OCI-LY3 (cell line): ENCODE results near the gene WSCD2.

Experiments
- H2AFZ ChIP-seq: fragments of 200-600, 300-600 bp; shearing (Covaris generic); 2 replicates; pipeline ENCODE4 v1.6.0; 2014; ENCODE audit warnings: antibody characterized with exemption, low read depth, low read length
- H3K27ac ChIP-seq: fragments of 200-600, 300-600 bp; sonication (generic); 2 replicates; pipeline ENCODE4 v1.5.1; 2014; ENCODE audit warnings: mild to moderate bottlenecking, low read length, moderate library complexity, mixed read lengths
- H3K27me3 ChIP-seq: fragments of 200-600, 300-600 bp; sonication (generic); 2 replicates; pipeline ENCODE4 v1.6.1; 2014; ENCODE audit warnings: low read depth, low read length, mixed read lengths
- H3K36me3 ChIP-seq: fragments of 200-600, 300-600 bp; sonication (generic); replicated peaks from 2 replicates; pipeline ENCODE3; 2014; ENCODE audit warnings: low read depth, low read length, mixed read lengths
- H3K4me1 ChIP-seq: fragments of 300-600, 200-600 bp; sonication (generic); 2 replicates; pipeline ENCODE4 v1.6.1; 2014; ENCODE audit warnings: low read length, mixed read lengths
- H3K4me2 ChIP-seq: fragments of 200-600, 300-600 bp; sonication (generic); 2 replicates; pipeline ENCODE4 v1.6.1; 2014; ENCODE audit warnings: low read length, mixed read lengths
- H3K4me3 ChIP-seq: fragments of 300-600, 200-600 bp; sonication (generic); 2 replicates; pipeline ENCODE4 v1.5.1; 2014; ENCODE audit warnings: antibody characterized with exemption, mild to moderate bottlenecking, low read length, moderate library complexity
- H3K79me2 ChIP-seq: fragments of 300-600, 200-600 bp; shearing (Covaris generic); 2 replicates; pipeline ENCODE4 v1.6.1; 2014; ENCODE audit warnings: mild to moderate bottlenecking, low read length, mixed read lengths
- H3K9ac ChIP-seq: fragments of 300-600, 200-600 bp; shearing (Covaris generic); 2 replicates; pipeline ENCODE4 v1.6.0; 2014; ENCODE audit warnings: mild to moderate bottlenecking, low read length, moderate library complexity
- H3K9me3 ChIP-seq: fragments of 200-600, 300-600 bp; shearing (Covaris generic); 2 replicates; pipeline ENCODE4 v1.6.1; 2014; ENCODE audit warnings: low read length, mixed read lengths; ENCODE audit not compliant: insufficient read depth
- H4K20me1 ChIP-seq: fragments of 200-600, 300-600 bp; sonication (generic); 2 replicates; pipeline ENCODE4 v1.6.1; 2016; ENCODE audit warnings: low read length, mixed read lengths; ENCODE audit not compliant: insufficient read depth
- CTCF ChIP-seq: fragments of 200-600, 300-600 bp; sonication (generic); IDR thresholded peaks from 2 replicates; pipeline ENCODE4 v1.5.1; 2014; ENCODE audit warnings: antibody characterized with exemption, low read length, low read depth
- EZH2phosphoT487 ChIP-seq: fragments of 200-600 bp; shearing (Covaris generic); IDR thresholded peaks from 2 replicates; pipeline ENCODE4 v1.6.1; 2018; ENCODE audit warnings: antibody characterized with exemption, mixed run types, low read depth

Gene WSCD2

GRCh38 chr12:108207791-108208730 is 79.0 kb downstream of the WSCD2 start:
- H3K4me3 ChIP-seq = no peak overlapping the region
- H3K4me2 ChIP-seq = no peak overlapping the region
- no peak overlapping the region for H3K9ac ChIP-seq
- no peaks in the 10 kb centered on the region for H3K79me2 ChIP-seq
- no peak for TF ChIP-seq EZH2phosphoT487
- TF ChIP-seq CTCF = no peak
- H4K20me1 ChIP-seq = no peaks in the 10 kb centered on the region
- H3K9me3 ChIP-seq = no peaks in the 10 kb centered on the region; the same call in 1 of the 2 replicates
- H3K36me3 ChIP-seq = no peaks in the 10 kb centered on the region
- H3K27ac ChIP-seq = no peak overlapping the region
- no peak overlapping the region for H2AFZ ChIP-seq
- peaks cover 53% of the 10 kb centered on the region for H3K27me3 ChIP-seq
- H3K4me1 ChIP-seq = peaks cover 3% of the 10 kb centered on the region; the same call in 1 of the 2 replicates

GRCh38 chr12:108210001-108210400 is 80.9 kb downstream of the WSCD2 start:
- Histone ChIP-seq H3K79me2 (no peaks in the 10 kb centered on the region), H3K4me2 (no peak overlapping the region), H3K9ac (no peak overlapping the region), H3K4me1 (no peaks in the 10 kb centered on the region), H3K4me3 (no peak overlapping the region), H4K20me1 (peaks cover 11% of the 10 kb centered on the region; the same call in 1 of the 2 replicates), H3K9me3 (no peaks in the 10 kb centered on the region), H3K36me3 (no peaks in the 10 kb centered on the region), H3K27me3 (peaks cover 42% of the 10 kb centered on the region), H2AFZ (no peak overlapping the region), H3K27ac (no peak overlapping the region)
- TF ChIP-seq EZH2phosphoT487 = no peak
- no peak for TF ChIP-seq CTCF

- H3K4me2 ChIP-seq = no peak overlapping the region
- peaks cover 38% of the 10 kb centered on the region for H3K27me3 ChIP-seq
- no peak overlapping the region for H3K4me3 ChIP-seq
- no peak overlapping the region for H3K9ac ChIP-seq
- peaks cover 13% of the 10 kb centered on the region; the same call in 1 of the 2 replicates for H4K20me1 ChIP-seq
- H3K27ac ChIP-seq = no peak overlapping the region
- no peaks in the 10 kb centered on the region for H3K4me1 ChIP-seq
- TF ChIP-seq EZH2phosphoT487 = no peak
- TF ChIP-seq CTCF = no peak
- no peaks in the 10 kb centered on the region for H3K9me3 ChIP-seq
- H3K36me3 ChIP-seq = no peaks in the 10 kb centered on the region
- H2AFZ ChIP-seq = no peak overlapping the region
- no peaks in the 10 kb centered on the region for H3K79me2 ChIP-seq
Measured at GRCh38 chr12:108211157-108211556, 82.1 kb downstream of the WSCD2 start.

DNA sequence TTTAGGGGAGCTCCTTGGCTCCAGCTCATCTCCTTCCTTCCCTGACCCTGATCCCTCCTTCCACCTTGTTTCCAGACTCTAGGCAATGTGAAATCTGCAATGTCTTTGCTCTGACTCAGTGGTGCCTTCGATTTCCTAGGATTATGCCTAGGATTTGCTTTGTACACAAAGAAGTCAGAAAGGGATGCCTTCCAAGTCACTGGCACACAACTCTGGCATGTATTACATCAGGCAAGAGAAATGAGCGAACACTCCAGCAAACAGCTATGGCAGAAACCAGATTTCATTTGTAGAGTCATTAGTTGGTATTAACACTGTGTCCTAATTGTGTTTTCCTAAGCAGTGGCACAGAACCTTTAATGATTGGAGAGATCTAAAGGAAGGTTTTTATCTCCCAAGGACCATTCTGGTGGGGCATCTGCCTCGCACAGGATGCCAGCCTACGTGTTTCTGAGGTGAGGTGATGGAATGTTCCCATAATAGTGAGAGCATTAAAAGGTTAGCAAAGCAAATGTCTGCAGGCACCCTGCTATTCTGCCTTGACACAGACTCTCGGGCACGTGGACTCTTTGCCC is 84.9 kb downstream of the WSCD2 start:
- H3K36me3 ChIP-seq = no peaks in the 10 kb centered on the region
- no peak for TF ChIP-seq CTCF
- no peak for TF ChIP-seq EZH2phosphoT487

More for the DNA sequence above, 84.9 kb downstream of the WSCD2 start:
- Histone ChIP-seq H3K27ac (no peak overlapping the region), H4K20me1 (peaks cover 16% of the 10 kb centered on the region; the same call in 1 of the 2 replicates), H3K4me1 (no peaks in the 10 kb centered on the region), H2AFZ (no peak overlapping the region), H3K4me2 (no peak overlapping the region), H3K9ac (no peak overlapping the region), H3K79me2 (no peaks in the 10 kb centered on the region), H3K4me3 (no peak overlapping the region), H3K9me3 (no peaks in the 10 kb centered on the region), H3K27me3 (peaks cover 31% of the 10 kb centered on the region)
